H9 (cell line): ENCODE data around the gene LMNTD2. TPM values are rescaled to one million over a fixed set of nuclear protein-coding genes. Genes with fewer than 3 reads are reported as not detected.

ENCODE experiments used
- DNase-seq: peaks from one replicate; pipeline ENCODE4 v3.0.0-alpha.2; 2017
- H2AFZ ChIP-seq: one replicate; pipeline ENCODE4 v1.6.1; 2013; ENCODE audit warnings: mild to moderate bottlenecking, low read length, control low read depth, moderate library complexity
- H2AK5ac ChIP-seq: 2 replicates; pipeline ENCODE4 v1.6.1; 2013; ENCODE audit warnings: low read length, control low read depth, mixed read lengths; ENCODE audit not compliant: insufficient read length
- H2BK120ac ChIP-seq: one replicate; pipeline ENCODE4 v1.6.1; 2013; ENCODE audit warnings: low read depth, mild to moderate bottlenecking, low read length, control low read depth, inconsistent platforms; ENCODE audit not compliant: poor library complexity, severe bottlenecking
- H2BK12ac ChIP-seq: 2 replicates; pipeline ENCODE4 v1.6.1; 2013; ENCODE audit warnings: low read length, control low read depth, mixed read lengths, low read depth; ENCODE audit not compliant: insufficient read length
- H2BK15ac ChIP-seq: 2 replicates; pipeline ENCODE4 v1.6.1; 2013; ENCODE audit warnings: low read depth, low read length, control low read depth
- H2BK20ac ChIP-seq: one replicate; pipeline ENCODE4 v1.6.1; 2013; ENCODE audit warnings: low read depth, mild to moderate bottlenecking, low read length, control low read depth, inconsistent platforms; ENCODE audit not compliant: poor library complexity, severe bottlenecking
- H2BK5ac ChIP-seq: 2 replicates; pipeline ENCODE4 v1.6.1; 2013; ENCODE audit warnings: low read length, control low read depth, mixed read lengths; ENCODE audit not compliant: insufficient read length
- H3K14ac ChIP-seq: 2 replicates; pipeline ENCODE4 v1.6.1; 2013; ENCODE audit warnings: low read length, control low read depth; ENCODE audit not compliant: insufficient read depth
- H3K18ac ChIP-seq: 2 replicates; pipeline ENCODE4 v1.6.1; 2013; ENCODE audit warnings: low read depth, mild to moderate bottlenecking, mixed read lengths, low read length, control low read depth; ENCODE audit not compliant: insufficient read length
- H3K23ac ChIP-seq: 2 replicates; pipeline ENCODE4 v1.6.1; 2013; ENCODE audit warnings: low read length, control low read depth, mixed read lengths, low read depth; ENCODE audit not compliant: insufficient read length
- H3K23me2 ChIP-seq: 2 replicates; pipeline ENCODE4 v1.6.1; 2013; ENCODE audit warnings: low read depth, mild to moderate bottlenecking, mixed read lengths, low read length, control low read depth; ENCODE audit not compliant: insufficient read length, poor library complexity, severe bottlenecking
- H3K27ac ChIP-seq: 2 replicates; pipeline ENCODE4 v1.5.1; 2013; ENCODE audit warnings: low read length, control low read depth, mixed read lengths, low read depth; ENCODE audit not compliant: insufficient read length
- H3K27me3 ChIP-seq: 2 replicates; pipeline ENCODE4 v1.6.1; 2013; ENCODE audit warnings: low read length, control low read depth, inconsistent platforms; ENCODE audit not compliant: insufficient read depth
- H3K4ac ChIP-seq: 2 replicates; pipeline ENCODE4 v1.6.1; 2013; ENCODE audit warnings: low read depth, mild to moderate bottlenecking, control low read depth, inconsistent platforms, low read length, moderate library complexity
- H3K4me1 ChIP-seq: 2 replicates; pipeline ENCODE4 v1.6.1; 2013; ENCODE audit warnings: low read length, control low read depth, inconsistent platforms; ENCODE audit not compliant: insufficient read depth
- H3K4me2 ChIP-seq: 2 replicates; pipeline ENCODE4 v1.6.1; 2013; ENCODE audit warnings: low read length, control low read depth, mixed read lengths; ENCODE audit not compliant: insufficient read length, insufficient read depth
- H3K56ac ChIP-seq: 2 replicates; pipeline ENCODE4 v1.6.1; 2013; ENCODE audit warnings: low read depth, mild to moderate bottlenecking, mixed read lengths, low read length, control low read depth; ENCODE audit not compliant: insufficient read length
- H3K79me1 ChIP-seq: 2 replicates; pipeline ENCODE4 v1.6.1; 2013; ENCODE audit warnings: low read depth, mild to moderate bottlenecking, moderate library complexity, low read length, control low read depth, inconsistent platforms; ENCODE audit not compliant: insufficient read depth, poor library complexity, severe bottlenecking
- H3K79me2 ChIP-seq: 2 replicates; pipeline ENCODE4 v1.6.1; 2013; ENCODE audit warnings: low read length, control low read depth, inconsistent platforms; ENCODE audit not compliant: insufficient read depth
- H3K9ac ChIP-seq: 2 replicates; pipeline ENCODE4 v1.6.1; 2013; ENCODE audit warnings: low read length, control low read depth, mixed read lengths; ENCODE audit not compliant: insufficient read length; ENCODE audit errors: extremely low read depth
- H3K9me3 ChIP-seq: one replicate; pipeline ENCODE4 v1.6.1; 2013; ENCODE audit warnings: low read depth, low read length, inconsistent platforms; ENCODE audit not compliant: control insufficient read depth
- H3T11ph ChIP-seq: one replicate; pipeline ENCODE4 v1.6.1; 2013; ENCODE audit warnings: mild to moderate bottlenecking, low read length, control low read depth, inconsistent platforms
- H4K20me1 ChIP-seq: one replicate; pipeline ENCODE4 v1.6.1; 2013; ENCODE audit not compliant: control insufficient read depth, insufficient read length, insufficient read depth
- H4K5ac ChIP-seq: 2 replicates; pipeline ENCODE4 v1.6.1; 2013; ENCODE audit warnings: low read depth, mild to moderate bottlenecking, mixed read lengths, low read length, control low read depth; ENCODE audit not compliant: insufficient read length
- H4K8ac ChIP-seq: replicated peaks from 2 replicates; pipeline ENCODE4 v1.6.1; 2013; ENCODE audit warnings: low read length, control low read depth, mixed read lengths, low read depth; ENCODE audit not compliant: insufficient read length
- H4K91ac ChIP-seq: 2 replicates; pipeline ENCODE4 v1.6.1; 2013; ENCODE audit warnings: low read depth, mild to moderate bottlenecking, moderate library complexity, mixed read lengths, low read length, control low read depth; ENCODE audit not compliant: insufficient read length
- H3K27ac Mint-ChIP-seq, 3 experiments: 2 replicates in 2 of 3; 3 replicates in 1 of 3; pipeline ENCODE4 v1.8.0; 2020 to 2021; ENCODE audit warnings: mixed read lengths in 3 of 3, mild to moderate bottlenecking in 1 of 3, moderate library complexity in 1 of 3
- H3K27me3 Mint-ChIP-seq: 2 replicates; pipeline ENCODE4 v1.8.0; 2021; ENCODE audit warnings: low read depth, mild to moderate bottlenecking, moderate library complexity, mixed read lengths
- H3K36me3 Mint-ChIP-seq, 3 experiments: 2 replicates in 2 of 3; 3 replicates in 1 of 3; pipeline ENCODE4 v1.8.0; 2020 to 2021; ENCODE audit warnings: low read depth in 3 of 3, mixed read lengths in 3 of 3; ENCODE audit not compliant: insufficient read depth in 1 of 3
- H3K4me1 Mint-ChIP-seq, 2 experiments: 2 replicates each; pipeline ENCODE4 v1.8.0; 2020; ENCODE audit warnings: mixed read lengths in 2 of 2
- H3K4me3 Mint-ChIP-seq, 2 experiments: 2 replicates in 1 of 2; 3 replicates in 1 of 2; pipeline ENCODE4 v1.8.0; 2020 to 2021; ENCODE audit warnings: mild to moderate bottlenecking in 2 of 2, mixed read lengths in 2 of 2, moderate library complexity in 1 of 2
- H3K9me3 Mint-ChIP-seq, 2 experiments: 2 replicates in 1 of 2; 3 replicates in 1 of 2; pipeline ENCODE4 v1.8.0; 2020; ENCODE audit warnings: mild to moderate bottlenecking in 2 of 2, mixed read lengths in 2 of 2, moderate library complexity in 1 of 2
- WGBS: extraction: QIAGEN DNeasy Blood & Tissue Kit; methylation state at CpG from one replicate; pipeline ENCODE4 v1.1.7; 2013; ENCODE audit warnings: missing lambda C conversion rate, low lambda C conversion rate, mixed read lengths; ENCODE audit not compliant: insufficient read length; ENCODE audit errors: extremely low coverage; 5-methylcytosine and 5-hydroxymethylcytosine counted together
- total RNA-seq: library from RNA; stranded (reverse); gene quantifications from 2 replicates; pipeline ENCODE4 v1.2.1, GENCODE V29; 2021
- TF ChIP-seq, protein P1 (sequence below): fragments of 200-600 bp; sonication (generic); conservative IDR thresholded peaks from 3 replicates; pipeline ENCODE4 v1.8.0; 2021; ENCODE audit warnings: antibody characterized with exemption, mild to moderate bottlenecking

LMNTD2 gene
- total RNA-seq, 1 experiment from 2014 or later: 4.7 TPM

DNA sequence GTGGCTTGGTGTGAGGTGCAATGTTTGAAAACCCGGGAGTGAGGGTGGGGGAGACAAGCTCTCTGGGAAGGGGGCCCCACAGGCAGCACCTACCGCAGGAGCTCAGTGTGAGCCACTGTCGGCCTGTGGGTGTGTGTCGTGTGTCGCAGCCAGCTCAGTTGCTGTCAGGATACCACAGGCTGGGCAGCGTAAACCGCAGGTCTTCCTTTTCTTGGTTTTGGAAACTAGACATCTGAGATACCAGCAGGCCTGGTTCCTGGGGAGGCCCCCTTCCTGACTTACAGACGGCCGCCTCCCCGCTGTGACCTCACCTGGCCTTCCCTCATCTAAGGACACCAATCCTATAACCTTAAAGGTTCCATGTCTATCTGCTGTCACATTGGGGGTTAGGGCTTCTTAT lies 35.8 kb upstream of the LMNTD2 start:
- Histone ChIP-seq H3K4me1 (no peaks in the 10 kb centered on the region), H3K9ac (no peak overlapping the region), H2BK120ac (no peak overlapping the region), H3K27ac (no peak overlapping the region), H2BK20ac (no peak overlapping the region), H3K27me3 (no peaks in the 10 kb centered on the region), H3K4me2 (no peak overlapping the region), H3K14ac (no peak overlapping the region), H4K91ac (no peak overlapping the region), H2AFZ (no peak overlapping the region), H3K79me1 (no peaks in the 10 kb centered on the region), H2AK5ac (no peak overlapping the region), H4K20me1 (no peaks in the 10 kb centered on the region), H3K4ac (no peak overlapping the region), H3K18ac (no peak overlapping the region), H4K8ac (no peak overlapping the region), H2BK12ac (no peak overlapping the region), H3K56ac (no peak overlapping the region), H3K23ac (no peak overlapping the region), H3K9me3 (no peaks in the 10 kb centered on the region), H3T11ph (no peak overlapping the region), H2BK15ac (no peak overlapping the region), H3K23me2 (no peaks in the 10 kb centered on the region), H2BK5ac (no peak overlapping the region), H4K5ac (no peak overlapping the region), H3K79me2 (no peaks in the 10 kb centered on the region)
- peak overlapping the region in 1 of 3 experiments; percentile 39; a peak in 1 of 7 replicates for H3K27ac Mint-ChIP-seq
- TF ChIP-seq, protein P1, sequence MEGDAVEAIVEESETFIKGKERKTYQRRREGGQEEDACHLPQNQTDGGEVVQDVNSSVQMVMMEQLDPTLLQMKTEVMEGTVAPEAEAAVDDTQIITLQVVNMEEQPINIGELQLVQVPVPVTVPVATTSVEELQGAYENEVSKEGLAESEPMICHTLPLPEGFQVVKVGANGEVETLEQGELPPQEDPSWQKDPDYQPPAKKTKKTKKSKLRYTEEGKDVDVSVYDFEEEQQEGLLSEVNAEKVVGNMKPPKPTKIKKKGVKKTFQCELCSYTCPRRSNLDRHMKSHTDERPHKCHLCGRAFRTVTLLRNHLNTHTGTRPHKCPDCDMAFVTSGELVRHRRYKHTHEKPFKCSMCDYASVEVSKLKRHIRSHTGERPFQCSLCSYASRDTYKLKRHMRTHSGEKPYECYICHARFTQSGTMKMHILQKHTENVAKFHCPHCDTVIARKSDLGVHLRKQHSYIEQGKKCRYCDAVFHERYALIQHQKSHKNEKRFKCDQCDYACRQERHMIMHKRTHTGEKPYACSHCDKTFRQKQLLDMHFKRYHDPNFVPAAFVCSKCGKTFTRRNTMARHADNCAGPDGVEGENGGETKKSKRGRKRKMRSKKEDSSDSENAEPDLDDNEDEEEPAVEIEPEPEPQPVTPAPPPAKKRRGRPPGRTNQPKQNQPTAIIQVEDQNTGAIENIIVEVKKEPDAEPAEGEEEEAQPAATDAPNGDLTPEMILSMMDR: no peak
- no peaks in the 10 kb centered on the region; a peak in 1 of 5 replicates for H3K9me3 Mint-ChIP-seq
- H3K27me3 Mint-ChIP-seq: 0 out of 2 replicates have a peak, but pooled peaks cover 2% of the 10 kb centered on the region
- peaks cover 50 to 80% (median 78%) of the 10 kb centered on the region in 3 experiments for H3K36me3 Mint-ChIP-seq
- no CpG with 5 or more reads among the region's 10 CpGs for WGBS
- H3K4me1 Mint-ChIP-seq: no peaks in the 10 kb centered on the region
- no peak for DNase-seq
- H3K4me3 Mint-ChIP-seq: no peak overlapping the region
